Thyroid gland (tissue), 4 donors: ENCODE results near the gene HOXA5.

ENCODE experiments used
- CTCF ChIP-seq, 6 experiments: fragments of 200-600 bp in 3 of 6; fragments of 450-650 bp in 3 of 6; sonication (generic) in 3 of 6; IDR thresholded peaks; one replicate each; pipeline ENCODE4 v1.5.1; 2016 to 2019; ENCODE audit warnings: antibody characterized with exemption in 6 of 6, mild to moderate bottlenecking in 2 of 6, inconsistent platforms in 1 of 6, moderate library complexity in 1 of 6
- POLR2A ChIP-seq, 2 donors: fragments of 450-650 bp; IDR thresholded peaks; one replicate each; pipeline ENCODE4 v1.6.1; 2017; ENCODE audit warnings: antibody characterized with exemption in 2 of 2, mild to moderate bottlenecking in 2 of 2, moderate library complexity in 1 of 2

- TF ChIP-seq CTCF (IDR thresholded peaks at IDR 0.05) (no peak), POLR2A (IDR thresholded peaks at IDR 0.05) (peak in 1 of 2 donors; percentile 50)
Measured at GRCh38 chr7:27108390-27109127, 34.9 kb downstream of the HOXA5 start.
